GM12892 (cell line): ENCODE results near the gene SORCS3.

Experiments
- POLR2A ChIP-seq: IDR thresholded peaks from 2 replicates; pipeline ENCODE4 v1.6.1; 2011; ENCODE audit warnings: low read depth, low read length, control low read depth
- POLR2AphosphoS5 ChIP-seq: IDR thresholded peaks from 2 replicates; pipeline ENCODE4 v1.6.1; 2011; ENCODE audit warnings: low read depth, low read length, control low read depth
- TAF1 ChIP-seq: IDR thresholded peaks from 2 replicates; pipeline ENCODE4 v1.6.1; 2011; ENCODE audit warnings: low read depth, mild to moderate bottlenecking, control low read depth, low read length, borderline replicate concordance

DNA sequence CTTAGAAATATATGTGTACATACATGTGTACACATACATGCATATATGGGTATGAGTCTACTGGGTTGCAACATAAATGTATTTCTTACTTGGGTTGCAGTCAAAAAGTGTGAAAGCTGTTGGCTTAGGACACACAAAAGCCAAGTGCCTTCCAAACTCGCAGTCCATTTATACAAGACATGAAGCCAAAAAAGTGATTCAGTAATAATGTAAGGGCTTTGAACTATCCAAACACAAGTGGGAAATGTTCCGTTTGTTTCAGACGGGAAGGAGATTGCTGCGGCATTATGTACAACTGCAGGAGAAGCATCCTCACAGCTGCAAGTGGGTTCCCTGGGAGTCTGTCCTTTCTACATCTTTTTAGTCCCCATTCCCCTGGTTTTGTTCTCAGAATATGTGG lies 513.6 kb downstream of the SORCS3 start:
- TF ChIP-seq POLR2A (no peak), POLR2AphosphoS5 (no peak), TAF1 (no peak)
